IPS-18a (cell line): Measurements from ENCODE around the gene UBE2J2.
A peak's percentile ranks its signal among the peaks of the same experiment; 100 is the strongest.

Source experiments
- H3K27ac ChIP-seq: one replicate; pipeline ENCODE4 v1.5.1; 2013; ENCODE audit warnings: low read length
- H3K27me3 ChIP-seq: one replicate; pipeline ENCODE4 v1.6.1; 2013; ENCODE audit warnings: mild to moderate bottlenecking, low read length; ENCODE audit not compliant: control insufficient read depth, insufficient read depth
- H3K36me3 ChIP-seq: one replicate; pipeline ENCODE4 v1.6.1; 2013; ENCODE audit warnings: low read depth, low read length; ENCODE audit not compliant: control insufficient read depth
- H3K4me1 ChIP-seq: one replicate; pipeline ENCODE4 v1.6.1; 2013; ENCODE audit warnings: low read depth, low read length; ENCODE audit not compliant: control insufficient read depth
- H3K4me3 ChIP-seq: one replicate; pipeline ENCODE4 v1.5.1; 2013; ENCODE audit warnings: low read length
- H3K9ac ChIP-seq: one replicate; pipeline ENCODE4 v1.6.1; 2013; ENCODE audit warnings: mild to moderate bottlenecking, low read length, moderate library complexity
- H3K9me3 ChIP-seq: one replicate; pipeline ENCODE4 v1.6.1; 2013; ENCODE audit warnings: low read depth, low read length; ENCODE audit not compliant: control insufficient read depth

UBE2J2 gene

GRCh38 chr1:1314678-1315335 lies 41.2 kb upstream of the UBE2J2 start:
- Histone ChIP-seq H3K4me3 (no peak overlapping the region), H3K27ac (no peak overlapping the region), H3K36me3 (peaks cover 52% of the 10 kb centered on the region), H3K4me1 (peaks cover 12% of the 10 kb centered on the region), H3K9ac (no peak overlapping the region), H3K27me3 (no peaks in the 10 kb centered on the region), H3K9me3 (no peaks in the 10 kb centered on the region)

GRCh38 chr1:1314237-1314586 lies 40.6 kb upstream of the UBE2J2 start:
- no peak overlapping the region for H3K27ac ChIP-seq
- no peaks in the 10 kb centered on the region for H3K9me3 ChIP-seq
- peaks cover 12% of the 10 kb centered on the region for H3K4me1 ChIP-seq
- H3K4me3 ChIP-seq = no peak overlapping the region
- no peaks in the 10 kb centered on the region for H3K27me3 ChIP-seq
- no peak overlapping the region for H3K9ac ChIP-seq
- H3K36me3 ChIP-seq = peaks cover 46% of the 10 kb centered on the region

GRCh38 chr1:1313500-1314236 lies 40.0 kb upstream of the UBE2J2 start:
- no peak overlapping the region for H3K27ac ChIP-seq
- H3K4me3 ChIP-seq = no peak overlapping the region
- H3K9ac ChIP-seq = no peak overlapping the region
- no peaks in the 10 kb centered on the region for H3K9me3 ChIP-seq
- no peaks in the 10 kb centered on the region for H3K27me3 ChIP-seq
- H3K36me3 ChIP-seq = peaks cover 43% of the 10 kb centered on the region
- H3K4me1 ChIP-seq = peaks cover 12% of the 10 kb centered on the region

- Histone ChIP-seq H3K27ac (no peak overlapping the region), H3K4me1 (peaks cover 12% of the 10 kb centered on the region), H3K36me3 (peaks cover 43% of the 10 kb centered on the region), H3K4me3 (no peak overlapping the region), H3K9me3 (no peaks in the 10 kb centered on the region), H3K27me3 (no peaks in the 10 kb centered on the region), H3K9ac (no peak overlapping the region)
Measured at GRCh38 chr1:1312450-1313314, 39.0 kb upstream of the UBE2J2 start.

- H3K4me1 ChIP-seq = peaks cover 19% of the 10 kb centered on the region
- no peak overlapping the region for H3K4me3 ChIP-seq
- peaks cover 6% of the 10 kb centered on the region for H3K27me3 ChIP-seq
- no peak overlapping the region for H3K27ac ChIP-seq
- H3K9me3 ChIP-seq = no peaks in the 10 kb centered on the region
- peaks cover 35% of the 10 kb centered on the region for H3K36me3 ChIP-seq
- H3K9ac ChIP-seq = no peak overlapping the region
Measured at GRCh38 chr1:1311107-1312104, 37.8 kb upstream of the UBE2J2 start.

- Histone ChIP-seq H3K36me3 (peaks cover 35% of the 10 kb centered on the region), H3K4me1 (peaks cover 17% of the 10 kb centered on the region), H3K27ac (no peak overlapping the region), H3K27me3 (peaks cover 6% of the 10 kb centered on the region), H3K4me3 (no peak overlapping the region), H3K9ac (no peak overlapping the region), H3K9me3 (no peaks in the 10 kb centered on the region)
Measured at GRCh38 chr1:1310476-1311053, 36.9 kb upstream of the UBE2J2 start.

GRCh38 chr1:1310109-1310385 lies 36.4 kb upstream of the UBE2J2 start:
- peak overlapping the region; percentile 71 for H3K4me3 ChIP-seq
- no peak overlapping the region for H3K9ac ChIP-seq
- peaks cover 6% of the 10 kb centered on the region for H3K27me3 ChIP-seq
- H3K27ac ChIP-seq = no peak overlapping the region
- peaks cover 18% of the 10 kb centered on the region for H3K4me1 ChIP-seq
- H3K9me3 ChIP-seq = no peaks in the 10 kb centered on the region
- peaks cover 35% of the 10 kb centered on the region for H3K36me3 ChIP-seq

GRCh38 chr1:1309251-1310108 lies 35.8 kb upstream of the UBE2J2 start:
- H3K9me3 ChIP-seq = no peaks in the 10 kb centered on the region
- peaks cover 30% of the 10 kb centered on the region for H3K36me3 ChIP-seq
- H3K27ac ChIP-seq = no peak overlapping the region
- H3K27me3 ChIP-seq = peaks cover 6% of the 10 kb centered on the region
- H3K4me3 ChIP-seq = peak overlapping the region; percentile 71
- H3K9ac ChIP-seq = peak overlapping the region; percentile 61
- H3K4me1 ChIP-seq = peaks cover 21% of the 10 kb centered on the region

- Histone ChIP-seq H3K27me3 (peaks cover 6% of the 10 kb centered on the region), H3K36me3 (peaks cover 23% of the 10 kb centered on the region), H3K9me3 (no peaks in the 10 kb centered on the region), H3K4me3 (peak overlapping the region; percentile 71), H3K4me1 (peaks cover 23% of the 10 kb centered on the region), H3K9ac (peak overlapping the region; percentile 61), H3K27ac (no peak overlapping the region)
Measured at GRCh38 chr1:1308756-1309250, 35.1 kb upstream of the UBE2J2 start.
